Gastrocnemius medialis (tissue), 4 donors: ENCODE data around the gene COPS7A.

ENCODE experiments used
- POLR2A ChIP-seq, 2 donors: fragments of 450-650 bp; IDR thresholded peaks; one replicate each; pipeline ENCODE4 v1.6.1; 2017; ENCODE audit warnings: antibody characterized with exemption in 2 of 2, mild to moderate bottlenecking in 2 of 2, moderate library complexity in 2 of 2
- TF ChIP-seq, protein P1 (sequence below), 5 experiments: fragments of 450-650 bp in 3 of 5; fragments of 200-600 bp in 2 of 5; sonication (generic) in 2 of 5; IDR thresholded peaks in 4 of 5; conservative IDR thresholded peaks in 1 of 5; 1 replicate in 4 of 5; 2 replicates in 1 of 5; pipeline ENCODE4 v1.5.1; 2016 to 2019; ENCODE audit warnings: antibody characterized with exemption in 5 of 5, mild to moderate bottlenecking in 3 of 5, moderate library complexity in 3 of 5

DNA sequence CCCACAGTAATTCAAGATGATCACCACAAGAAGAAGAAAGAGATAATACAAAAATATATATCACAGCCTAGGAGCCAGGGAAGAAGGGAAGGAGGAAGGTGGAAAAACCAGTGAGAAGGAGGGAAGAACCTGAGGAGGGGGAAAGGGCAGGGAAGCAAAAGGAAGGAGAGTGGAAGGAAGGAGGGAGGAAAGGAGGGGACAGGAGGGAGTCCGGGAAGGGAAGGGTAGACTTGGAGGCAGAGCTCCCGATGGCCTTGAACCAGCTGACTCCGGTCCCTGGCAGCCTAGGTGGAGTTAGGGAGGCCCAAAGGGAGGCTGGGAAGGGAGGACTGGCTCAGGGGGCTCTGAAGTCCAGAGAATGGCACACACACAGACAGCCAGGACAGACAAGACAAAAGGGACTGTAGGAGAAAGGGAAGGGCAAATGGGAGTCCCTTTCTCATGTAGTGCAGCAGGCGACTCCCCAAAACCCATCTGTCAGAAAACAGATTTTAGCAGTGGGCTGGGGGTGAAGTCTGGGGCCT, 30.0 kb upstream of the COPS7A start:
- no peak for TF ChIP-seq POLR2A (IDR thresholded peaks at IDR 0.05)
- TF ChIP-seq, protein P1, sequence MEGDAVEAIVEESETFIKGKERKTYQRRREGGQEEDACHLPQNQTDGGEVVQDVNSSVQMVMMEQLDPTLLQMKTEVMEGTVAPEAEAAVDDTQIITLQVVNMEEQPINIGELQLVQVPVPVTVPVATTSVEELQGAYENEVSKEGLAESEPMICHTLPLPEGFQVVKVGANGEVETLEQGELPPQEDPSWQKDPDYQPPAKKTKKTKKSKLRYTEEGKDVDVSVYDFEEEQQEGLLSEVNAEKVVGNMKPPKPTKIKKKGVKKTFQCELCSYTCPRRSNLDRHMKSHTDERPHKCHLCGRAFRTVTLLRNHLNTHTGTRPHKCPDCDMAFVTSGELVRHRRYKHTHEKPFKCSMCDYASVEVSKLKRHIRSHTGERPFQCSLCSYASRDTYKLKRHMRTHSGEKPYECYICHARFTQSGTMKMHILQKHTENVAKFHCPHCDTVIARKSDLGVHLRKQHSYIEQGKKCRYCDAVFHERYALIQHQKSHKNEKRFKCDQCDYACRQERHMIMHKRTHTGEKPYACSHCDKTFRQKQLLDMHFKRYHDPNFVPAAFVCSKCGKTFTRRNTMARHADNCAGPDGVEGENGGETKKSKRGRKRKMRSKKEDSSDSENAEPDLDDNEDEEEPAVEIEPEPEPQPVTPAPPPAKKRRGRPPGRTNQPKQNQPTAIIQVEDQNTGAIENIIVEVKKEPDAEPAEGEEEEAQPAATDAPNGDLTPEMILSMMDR (IDR thresholded peaks at IDR 0.05 in 4 of 5, conservative IDR thresholded peaks at IDR 0.05 in 1 of 5), result no peak
